GM11168 (cell line): ENCODE measurements around the gene LINGO1.

Experiments used
- in situ Hi-C: fragments of 300-500 bp; cut with MboI; formaldehyde crosslinking; loops from one replicate; pipeline ENCODE4 v1.12.0; 2022; ENCODE audit warnings: low sequenced_read_pairs; ENCODE audit not compliant: unreplicated experiment

Gene LINGO1

GRCh38 chr15:77637851-77638692 lies 5.4 kb upstream of the LINGO1 start:
- in situ Hi-C loops = no loop called here

- in situ Hi-C loops = no loop called here
Measured at GRCh38 chr15:77636209-77636608, 3.5 kb upstream of the LINGO1 start.

GRCh38 chr15:77634266-77634962 lies 1.7 kb upstream of the LINGO1 start:
- in situ Hi-C loops = no loop called here

GRCh38 chr15:77633913-77634265 lies 1.2 kb upstream of the LINGO1 start:
- in situ Hi-C loops = no loop called here

GRCh38 chr15:77633134-77633912 lies 611 bp upstream of the LINGO1 start:
- in situ Hi-C loops = no loop called here

GRCh38 chr15:77631745-77632533 lies 773 bp downstream of the LINGO1 start:
- in situ Hi-C loops = no loop called here

GRCh38 chr15:77630956-77631744 lies 1.6 kb downstream of the LINGO1 start:
- in situ Hi-C loops = no loop called here

GRCh38 chr15:77630056-77630455 lies 2.7 kb downstream of the LINGO1 start:
- in situ Hi-C loops = no loop called here

- in situ Hi-C loops = no loop called here
Measured at GRCh38 chr15:77629070-77630030, 3.4 kb downstream of the LINGO1 start.

GRCh38 chr15:77628010-77628409 lies 4.7 kb downstream of the LINGO1 start:
- in situ Hi-C loops = no loop called here

- in situ Hi-C loops = no loop called here
Measured at GRCh38 chr15:77627581-77627980, 5.1 kb downstream of the LINGO1 start.

GRCh38 chr15:77627067-77627466 lies 5.6 kb downstream of the LINGO1 start:
- in situ Hi-C loops = no loop called here

GRCh38 chr15:77626002-77626401 lies 6.7 kb downstream of the LINGO1 start:
- in situ Hi-C loops = no loop called here

- in situ Hi-C loops = no loop called here
Measured at GRCh38 chr15:77625376-77625775, 7.3 kb downstream of the LINGO1 start.

- in situ Hi-C loops = no loop called here
Measured at GRCh38 chr15:77624868-77625267, 7.8 kb downstream of the LINGO1 start.

GRCh38 chr15:77623755-77624524 lies 8.8 kb downstream of the LINGO1 start:
- in situ Hi-C loops = no loop called here

- in situ Hi-C loops = no loop called here
Measured at GRCh38 chr15:77622934-77623754, 9.6 kb downstream of the LINGO1 start.
